HG03558 (cell line): ENCODE results near the gene RXFP2.

Experiments
- ATAC-seq: cut with Tn5 transposase; IDR thresholded peaks from one replicate; pipeline ENCODE4 v1.9.1; 2021; ENCODE audit warnings: moderate number of reproducible peaks; ENCODE audit not compliant: unreplicated experiment; ENCODE audit errors: extremely low read depth

RXFP2 gene

DNA sequence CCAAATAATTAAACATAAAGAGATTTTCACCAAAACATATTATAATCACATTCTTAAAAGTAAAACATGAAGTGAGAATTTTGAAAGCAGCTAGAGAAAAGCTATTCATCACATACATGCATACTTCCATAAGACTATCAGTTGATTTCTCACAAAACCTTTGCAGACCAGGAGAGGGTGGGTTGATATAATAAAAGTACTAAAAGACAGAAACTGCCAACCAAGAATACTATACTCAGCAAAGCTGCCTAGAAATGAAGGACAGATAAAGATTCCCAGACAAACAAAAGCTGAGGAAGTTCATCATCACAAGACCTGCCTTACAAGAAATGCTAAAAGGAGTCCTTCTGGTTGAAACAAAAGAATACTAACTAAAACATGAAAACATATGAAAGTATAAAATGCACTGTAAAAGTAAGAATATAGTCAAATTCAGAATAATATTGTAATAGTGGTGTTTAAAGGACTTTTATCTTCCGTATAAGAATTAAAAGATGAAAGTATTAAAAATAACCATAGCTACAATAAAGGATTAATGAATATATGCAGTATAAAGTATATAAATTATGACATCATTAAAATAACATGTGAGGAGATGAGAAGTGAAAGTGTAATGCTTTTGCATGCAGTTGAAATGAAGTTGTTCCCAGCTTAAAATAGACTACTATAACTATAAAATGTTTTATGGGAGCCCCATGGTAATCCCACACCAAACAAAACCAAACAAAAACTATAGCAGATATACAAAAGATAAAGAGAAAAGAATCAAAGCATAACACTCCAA, 76.2 kb downstream of the RXFP2 start:
- no peak for ATAC-seq

DNA sequence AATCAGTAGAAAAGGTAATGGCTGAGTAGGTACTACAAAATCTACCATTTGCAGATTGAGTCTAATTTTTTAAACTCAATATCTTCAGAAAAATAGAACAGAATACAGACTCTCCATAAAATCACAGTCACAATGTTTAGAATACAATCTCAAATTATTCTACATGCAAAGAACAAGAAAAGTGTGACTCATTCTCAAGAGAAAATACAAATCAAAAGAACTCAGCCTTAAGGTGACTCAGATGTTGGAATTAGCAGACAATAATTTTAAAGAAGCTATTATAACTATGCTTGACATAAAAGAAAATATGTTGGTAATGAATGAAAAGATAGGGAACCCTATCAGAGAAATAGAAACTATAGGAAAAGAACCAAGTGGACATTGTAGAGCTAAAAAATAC, 78.9 kb downstream of the RXFP2 start:
- ATAC-seq: no peak

DNA sequence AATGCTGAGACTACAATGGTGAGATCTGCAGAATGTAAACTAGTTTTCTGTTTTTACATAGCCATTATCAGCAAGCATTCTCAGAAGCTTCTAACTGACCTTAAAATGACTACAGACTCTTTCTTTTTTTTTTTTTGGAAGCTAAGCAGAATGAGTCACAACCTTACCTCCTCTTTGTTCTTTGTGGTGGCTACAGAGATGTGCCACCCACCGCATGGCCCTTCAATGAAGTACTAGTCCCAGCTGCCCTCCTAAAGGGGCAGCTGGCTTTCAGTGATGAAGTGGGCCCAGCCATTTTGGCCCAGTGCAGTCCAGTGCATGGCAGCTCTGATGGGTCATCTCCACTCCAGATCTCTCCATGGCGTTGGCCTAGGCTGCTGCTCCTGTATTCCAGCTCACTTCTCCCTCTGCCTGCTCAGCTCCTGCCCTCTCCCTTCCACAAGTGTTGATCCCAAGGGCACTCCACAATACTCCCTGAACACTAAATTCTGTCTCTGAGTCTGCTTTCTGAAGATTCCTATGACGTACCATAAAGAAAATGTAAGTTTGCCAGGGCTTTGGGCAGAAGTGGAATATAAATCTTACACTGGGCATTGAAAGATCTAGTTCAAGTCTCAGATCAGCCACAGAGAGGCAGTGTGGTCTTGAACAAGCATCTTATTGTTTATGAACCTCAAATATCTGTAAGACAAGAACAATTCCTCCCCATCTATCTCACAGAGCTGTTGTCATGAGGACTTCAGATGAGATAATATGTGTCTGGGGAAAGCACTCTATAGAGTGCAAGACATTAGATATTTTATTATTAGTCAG, 85.6 kb downstream of the RXFP2 start:
- ATAC-seq: no peak

DNA sequence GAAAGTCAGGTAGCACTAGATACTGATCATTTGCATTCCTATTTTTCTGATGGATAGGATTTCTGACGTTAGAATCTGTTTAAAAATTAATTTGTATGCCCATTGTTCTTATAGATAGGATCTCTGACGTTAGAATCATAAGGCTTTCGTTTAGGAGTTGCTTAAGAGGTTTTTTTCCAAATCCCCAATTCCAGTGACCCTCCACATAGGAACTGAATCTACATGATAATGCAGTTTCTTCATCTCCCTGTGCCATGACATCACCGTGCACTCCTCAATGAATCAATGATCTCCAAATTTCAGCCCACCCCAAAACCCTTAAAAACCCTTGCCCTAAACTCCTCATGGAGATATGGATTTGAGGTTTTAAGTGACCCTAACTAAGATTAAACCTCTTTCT, 87.2 kb downstream of the RXFP2 start:
- ATAC-seq: no peak

DNA sequence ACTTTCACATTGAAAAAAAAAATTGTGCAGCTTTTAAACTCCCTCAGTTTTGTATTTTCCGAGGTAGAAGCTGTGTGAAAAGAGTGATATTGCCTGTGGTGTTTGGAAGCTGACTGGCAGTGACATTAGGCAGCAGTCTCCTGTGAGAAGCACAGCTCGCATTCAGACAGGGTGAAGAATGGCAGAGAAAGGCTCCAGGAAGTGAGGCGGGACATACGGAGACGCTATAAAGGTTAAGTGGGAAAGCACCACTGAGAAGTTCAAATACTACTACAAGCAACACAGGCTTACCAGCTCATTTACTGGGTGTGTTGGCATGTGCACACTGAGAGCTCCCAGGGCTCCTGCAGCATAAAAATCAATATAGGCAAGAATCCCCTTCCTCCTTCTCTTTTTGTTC, 88.4 kb downstream of the RXFP2 start:
- no peak for ATAC-seq

DNA sequence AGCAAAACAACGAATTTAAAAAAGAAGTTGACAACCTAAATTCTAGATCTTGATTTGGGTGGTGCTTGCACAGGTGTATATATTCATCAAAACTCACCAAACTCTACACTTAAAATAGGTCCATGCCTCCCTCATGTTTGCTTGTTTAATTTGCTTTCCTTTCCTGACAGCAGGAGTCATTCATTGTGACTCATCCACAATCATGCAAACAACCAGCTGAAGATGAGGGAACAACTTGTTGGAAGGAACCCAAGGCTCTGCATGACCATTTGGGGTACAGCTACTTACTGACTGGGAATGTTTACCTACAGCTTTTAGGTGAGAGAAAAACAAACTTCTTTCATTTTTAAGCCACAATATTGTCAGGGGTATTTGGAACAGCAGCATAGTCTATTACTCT, 96.6 kb downstream of the RXFP2 start:
- no peak for ATAC-seq

DNA sequence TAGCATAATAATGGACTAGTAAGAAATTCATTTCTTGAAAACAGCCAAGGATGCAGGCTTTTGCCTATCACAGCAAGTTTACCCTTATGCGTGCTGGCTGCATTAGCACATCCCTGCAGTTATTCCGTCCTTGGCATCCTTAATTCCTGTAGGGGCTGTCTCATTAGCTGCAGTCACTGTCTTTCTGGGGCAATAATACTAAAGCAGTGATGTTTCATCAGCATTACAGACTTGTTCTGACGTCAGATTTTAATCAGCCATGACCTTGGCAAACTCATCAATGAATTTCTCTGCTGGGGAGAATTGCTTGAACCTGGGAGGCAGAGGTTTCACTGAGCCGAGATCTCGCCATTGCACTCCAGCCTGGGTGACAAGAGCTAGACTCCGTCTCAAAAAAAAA, 103.7 kb downstream of the RXFP2 start:
- ATAC-seq: no peak

DNA sequence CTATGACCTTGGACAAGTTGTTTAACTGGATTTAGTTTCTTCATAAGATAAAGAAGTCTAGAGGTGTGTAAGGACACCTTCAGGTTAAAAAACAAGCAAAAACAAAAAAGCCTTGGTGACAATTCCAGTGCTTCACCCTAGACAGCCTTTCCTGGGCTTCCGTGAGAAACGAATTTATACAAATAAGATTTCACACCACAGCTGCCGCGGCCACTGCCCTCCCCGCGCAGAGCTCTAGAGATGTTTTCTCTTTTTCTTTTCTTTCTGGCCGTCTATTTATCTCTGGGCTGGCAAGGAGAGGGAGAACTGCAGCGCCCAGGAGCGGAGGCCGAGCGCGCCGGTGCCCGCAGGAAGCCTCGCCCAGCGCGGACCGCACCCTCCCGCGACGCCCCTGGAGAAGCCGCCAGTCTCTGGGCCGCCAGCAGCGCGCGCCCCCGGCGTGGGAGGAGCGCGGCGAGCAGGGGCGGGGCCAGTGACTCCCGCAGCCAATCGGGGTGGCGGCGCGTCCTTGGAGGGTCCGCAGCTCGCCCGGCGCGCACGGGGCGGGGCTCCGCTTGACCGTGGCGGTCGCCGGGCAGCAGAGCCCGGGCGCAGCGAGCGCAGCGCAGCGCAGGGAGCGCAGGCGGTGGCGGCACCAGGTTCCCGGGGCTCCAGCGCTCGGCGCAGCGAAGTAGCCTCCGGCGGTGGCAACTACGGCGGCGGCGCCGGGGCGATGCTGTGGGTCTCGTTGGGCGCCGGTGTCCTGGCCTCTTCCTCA, 107.0 kb downstream of the RXFP2 start:
- peak; percentile 93 for ATAC-seq

DNA sequence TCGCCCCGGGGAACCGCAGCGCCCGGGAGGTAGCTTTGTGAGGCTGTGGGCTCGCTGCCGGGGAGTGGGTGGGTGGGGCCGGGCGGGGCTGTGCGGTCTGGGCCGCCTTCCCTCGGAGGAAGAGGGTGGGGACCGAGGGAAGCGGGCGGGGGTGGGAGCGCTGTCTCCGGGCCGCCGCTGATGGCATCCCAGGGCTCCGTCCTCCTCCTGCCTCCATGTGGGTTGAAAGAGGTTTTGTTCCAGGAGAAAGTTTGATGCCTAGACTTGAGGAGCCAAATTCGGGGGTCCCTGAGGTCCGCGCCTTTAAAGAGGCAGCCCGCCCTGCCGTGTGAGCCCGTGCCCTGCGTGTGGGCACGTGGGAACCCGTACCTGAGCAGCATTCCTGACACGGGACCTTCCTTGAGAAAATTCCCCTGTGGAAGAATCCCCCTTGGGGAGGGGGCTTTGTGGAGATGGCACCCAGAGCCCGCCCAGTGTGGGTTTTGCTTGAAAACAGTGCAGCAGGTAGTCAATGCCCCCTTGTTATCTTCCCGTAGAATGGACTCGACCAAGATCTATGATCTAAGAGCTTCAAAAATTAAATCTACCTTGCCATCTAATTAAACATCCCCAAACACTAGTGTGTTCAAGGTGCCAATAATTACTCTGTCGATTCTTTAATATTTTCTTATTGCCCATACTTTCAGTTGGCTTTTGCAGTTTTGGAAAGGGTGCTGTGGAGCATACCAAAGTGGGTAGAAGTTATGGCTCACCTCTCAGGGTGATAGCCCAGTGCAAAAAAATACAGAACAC, 107.8 kb downstream of the RXFP2 start:
- no peak for ATAC-seq

DNA sequence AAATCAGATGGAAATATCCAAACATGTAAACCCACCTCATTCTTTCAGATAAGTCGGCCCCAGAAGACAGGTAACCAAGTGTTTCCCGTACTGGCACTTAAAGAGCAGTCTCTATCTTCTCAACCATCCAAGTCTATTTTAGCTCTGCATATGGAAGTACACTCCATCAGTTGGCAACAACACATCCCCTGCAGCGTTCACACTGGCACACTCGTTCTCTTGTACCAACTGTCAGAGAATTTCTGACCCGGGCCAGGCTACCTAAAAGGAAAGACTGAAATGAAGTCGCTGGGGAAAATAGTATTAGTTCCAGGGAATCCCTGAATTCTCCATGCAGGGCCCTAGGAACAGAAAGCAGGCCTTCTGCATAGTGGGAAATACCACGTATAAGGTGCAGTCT, 109.3 kb downstream of the RXFP2 start:
- no peak for ATAC-seq

DNA sequence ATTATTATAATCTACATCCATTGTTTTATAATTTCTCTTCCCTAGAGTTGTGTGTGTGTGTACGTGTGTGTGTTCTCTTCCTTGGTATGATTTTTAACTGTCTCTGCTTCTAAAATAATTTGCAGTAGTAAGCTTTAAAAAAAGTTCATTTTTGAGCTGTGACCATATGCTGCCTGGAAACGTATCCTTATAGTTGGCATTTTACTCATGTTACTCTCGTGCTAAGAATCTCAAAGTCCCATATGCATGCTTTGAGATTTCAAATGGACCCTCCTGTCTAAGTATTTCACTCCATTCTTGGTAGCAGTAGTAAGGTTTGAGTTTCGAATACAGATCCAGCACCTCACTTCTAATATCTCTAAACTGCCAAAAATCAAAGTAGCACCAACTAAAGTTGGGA, 109.9 kb downstream of the RXFP2 start:
- ATAC-seq: no peak

DNA sequence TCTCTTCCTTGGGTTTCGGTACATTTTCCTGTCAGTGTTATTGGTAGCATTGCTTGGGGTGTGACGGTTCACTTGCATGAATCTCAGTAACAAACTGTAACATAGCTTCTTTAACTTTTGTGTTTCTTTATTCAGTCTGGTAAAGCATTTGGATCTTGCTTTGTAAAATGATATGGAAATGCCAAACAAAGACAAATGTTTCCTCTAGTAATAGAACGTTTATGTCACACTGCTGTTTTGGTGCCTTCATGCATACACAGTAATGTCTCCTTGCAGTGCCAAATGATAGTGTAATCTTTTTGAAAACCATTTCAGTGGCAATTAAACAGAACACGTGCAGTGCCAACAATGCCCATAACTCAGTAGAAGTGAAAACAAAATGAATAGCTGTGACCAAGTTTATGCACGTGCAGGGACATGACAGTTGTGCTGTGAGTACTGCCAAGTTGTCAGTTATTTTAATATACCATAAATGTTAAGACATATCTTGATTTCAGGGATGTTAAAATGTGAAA, 110.8 kb downstream of the RXFP2 start:
- ATAC-seq: no peak

DNA sequence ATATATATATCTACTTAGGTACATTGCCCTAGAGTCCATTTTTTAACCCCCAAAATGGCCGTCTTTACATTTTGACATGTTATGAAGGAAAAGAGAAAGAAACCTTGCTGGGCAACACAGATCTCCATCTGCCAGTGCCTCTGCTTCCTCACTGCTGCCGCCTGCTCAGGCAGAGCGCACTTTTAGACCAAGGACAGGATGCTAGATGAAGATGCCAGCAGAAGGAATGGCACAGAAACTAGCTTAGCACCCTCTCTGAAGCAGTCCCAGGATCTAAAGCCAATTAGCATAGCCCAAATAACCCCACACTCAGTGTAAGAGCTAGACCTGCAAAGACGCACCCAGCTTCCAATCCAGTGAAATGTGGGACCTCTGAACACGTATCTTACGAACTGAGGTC, 111.9 kb downstream of the RXFP2 start:
- ATAC-seq: no peak
